Stimulated activated CD8-positive, alpha-beta memory T cell treated with anti-CD3 and anti-CD28 coated beads, Interleukin-4, amount 100 ng/mL, for 24 hours (primary cell): ENCODE results near the gene MCM5.
"Not testable (repeated sequence)": the region's sequence is repeated elsewhere in the genome, so short reads cannot be mapped to it uniquely, and the experiment has no call there.

Experiments
- DNase-seq: peaks from one replicate; pipeline ENCODE4 v3.0.0-alpha.2; 2020; ENCODE audit warnings: low read depth

The MCM5 gene

GRCh38 chr22:35432228-35432905 is 32.4 kb downstream of the MCM5 start:
- DNase-seq, result no peak

GRCh38 chr22:35434061-35434710 is 34.2 kb downstream of the MCM5 start:
- no peak for DNase-seq

GRCh38 chr22:35435201-35435740 is 35.3 kb downstream of the MCM5 start:
- DNase-seq, result no peak

GRCh38 chr22:35436421-35436820 is 36.5 kb downstream of the MCM5 start:
- no peak for DNase-seq

GRCh38 chr22:35437049-35437448 is 37.1 kb downstream of the MCM5 start:
- DNase-seq, result no peak

- DNase-seq, result not testable (repeated sequence)
Measured at GRCh38 chr22:35438673-35439364, 38.9 kb downstream of the MCM5 start.

- no peak for DNase-seq
Measured at GRCh38 chr22:35439365-35439717, 39.4 kb downstream of the MCM5 start.

GRCh38 chr22:35440129-35440528 is 40.2 kb downstream of the MCM5 start:
- DNase-seq, result no peak

GRCh38 chr22:35441489-35442100 is 41.7 kb downstream of the MCM5 start:
- DNase-seq, result no peak

GRCh38 chr22:35442471-35442870 is 42.5 kb downstream of the MCM5 start:
- DNase-seq, result no peak

GRCh38 chr22:35443338-35443737 is 43.4 kb downstream of the MCM5 start:
- no peak for DNase-seq

- DNase-seq, result no peak
Measured at GRCh38 chr22:35443790-35444684, 44.1 kb downstream of the MCM5 start.

GRCh38 chr22:35444685-35445399 is 44.9 kb downstream of the MCM5 start:
- no peak for DNase-seq

- DNase-seq, result no peak
Measured at GRCh38 chr22:35445933-35446332, 46.0 kb downstream of the MCM5 start.

- DNase-seq, result no peak
Measured at GRCh38 chr22:35446365-35446764, 46.4 kb downstream of the MCM5 start.

- DNase-seq, result no peak
Measured at GRCh38 chr22:35448523-35448922, 48.6 kb downstream of the MCM5 start.

GRCh38 chr22:35449829-35450689 is 50.1 kb downstream of the MCM5 start:
- DNase-seq, result no peak

GRCh38 chr22:35450824-35451569 is 51.1 kb downstream of the MCM5 start:
- no peak for DNase-seq

- no peak for DNase-seq
Measured at GRCh38 chr22:35451592-35451991, 51.7 kb downstream of the MCM5 start.
